IPS-11a (cell line): ENCODE measurements around the gene FHOD3.

ENCODE experiments used
- H3K4me3 ChIP-seq: one replicate; pipeline ENCODE4 v1.5.1; 2013; ENCODE audit warnings: low read depth, low read length, control low read depth

The FHOD3 gene

GRCh38 chr18:36403896-36404820 lies 106.6 kb downstream of the FHOD3 start:
- H3K4me3 ChIP-seq, result no peak overlapping the region

GRCh38 chr18:36405611-36406010 lies 108.1 kb downstream of the FHOD3 start:
- no peak overlapping the region for H3K4me3 ChIP-seq

- H3K4me3 ChIP-seq, result no peak overlapping the region
These were observed 109.3 kb downstream of the FHOD3 start for GRCh38 chr18:36406805-36407204.

GRCh38 chr18:36408606-36409005 lies 111.1 kb downstream of the FHOD3 start:
- H3K4me3 ChIP-seq, result no peak overlapping the region

GRCh38 chr18:36409779-36410178 lies 112.3 kb downstream of the FHOD3 start:
- H3K4me3 ChIP-seq, result no peak overlapping the region

- H3K4me3 ChIP-seq, result no peak overlapping the region
These were observed 112.8 kb downstream of the FHOD3 start for GRCh38 chr18:36410346-36410745.

- no peak overlapping the region for H3K4me3 ChIP-seq
These were observed 114.2 kb downstream of the FHOD3 start for GRCh38 chr18:36411745-36412168.

- no peak overlapping the region for H3K4me3 ChIP-seq
These were observed 115.3 kb downstream of the FHOD3 start for GRCh38 chr18:36412778-36413177.

- H3K4me3 ChIP-seq, result no peak overlapping the region
These were observed 117.7 kb downstream of the FHOD3 start for GRCh38 chr18:36415171-36415570.

GRCh38 chr18:36415625-36416024 lies 118.1 kb downstream of the FHOD3 start:
- no peak overlapping the region for H3K4me3 ChIP-seq

GRCh38 chr18:36419188-36419899 lies 121.8 kb downstream of the FHOD3 start:
- no peak overlapping the region for H3K4me3 ChIP-seq

- no peak overlapping the region for H3K4me3 ChIP-seq
These were observed 122.5 kb downstream of the FHOD3 start for GRCh38 chr18:36419900-36420531.

GRCh38 chr18:36420826-36421225 lies 123.3 kb downstream of the FHOD3 start:
- H3K4me3 ChIP-seq, result no peak overlapping the region

- H3K4me3 ChIP-seq, result no peak overlapping the region
These were observed 127.2 kb downstream of the FHOD3 start for GRCh38 chr18:36424741-36425142.

- H3K4me3 ChIP-seq, result no peak overlapping the region
These were observed 129.9 kb downstream of the FHOD3 start for GRCh38 chr18:36427369-36427768.

GRCh38 chr18:36427831-36428230 lies 130.3 kb downstream of the FHOD3 start:
- no peak overlapping the region for H3K4me3 ChIP-seq

- H3K4me3 ChIP-seq, result no peak overlapping the region
These were observed 131.0 kb downstream of the FHOD3 start for GRCh38 chr18:36428431-36429029.

GRCh38 chr18:36432880-36433555 lies 135.5 kb downstream of the FHOD3 start:
- H3K4me3 ChIP-seq, result no peak overlapping the region

GRCh38 chr18:36436387-36436786 lies 138.9 kb downstream of the FHOD3 start:
- H3K4me3 ChIP-seq, result no peak overlapping the region

GRCh38 chr18:36440614-36441013 lies 143.1 kb downstream of the FHOD3 start:
- H3K4me3 ChIP-seq, result no peak overlapping the region
